ENCODE measurements around the gene OR6B2.
"Not testable (repeated sequence)": the region's sequence is repeated elsewhere in the genome, so short reads cannot be mapped to it uniquely, and the experiment has no call there.

Gene OR6B2

DNA sequence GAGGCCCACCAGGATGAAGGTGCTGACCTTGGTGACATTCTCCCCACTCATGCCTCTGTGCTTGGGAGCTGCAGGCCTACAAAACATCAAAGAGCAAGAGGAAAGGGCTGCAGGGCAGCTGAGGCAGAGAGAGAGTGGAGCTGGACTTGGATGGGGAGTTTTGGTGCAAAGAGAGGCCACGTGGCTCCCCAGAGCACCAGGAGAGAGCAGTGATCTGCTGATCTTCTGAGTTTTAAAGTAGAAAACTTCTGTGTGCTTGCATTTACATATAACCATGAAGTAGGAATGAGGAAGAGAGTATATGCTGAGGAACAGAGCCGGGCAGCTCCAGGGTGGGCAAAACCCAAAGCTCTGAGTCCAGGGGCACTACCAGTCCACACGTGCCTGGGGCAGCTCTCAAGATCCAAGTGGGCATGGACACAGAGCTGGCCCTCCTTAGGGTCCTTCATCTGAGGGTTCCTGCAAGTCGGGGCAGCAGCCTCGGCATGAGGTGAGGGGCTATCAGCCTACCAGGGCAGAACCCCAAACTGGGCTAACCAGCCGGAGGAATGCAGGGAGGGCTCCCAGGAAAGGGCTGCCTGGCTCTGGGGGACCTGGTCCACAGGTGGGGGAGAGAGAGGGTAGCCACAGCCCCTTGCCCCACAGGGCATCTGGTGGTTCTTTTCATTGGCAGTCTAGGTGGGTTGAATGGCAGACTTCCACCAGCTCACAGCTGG lies at the start of gene OR6B2:
Gene OR6B2, minus strand, starts transcription at position 51 of the 716 bp plus-strand sequence. Its CDS starts 0 bp downstream, at position 51.
- DNase-seq = no peak

DNA sequence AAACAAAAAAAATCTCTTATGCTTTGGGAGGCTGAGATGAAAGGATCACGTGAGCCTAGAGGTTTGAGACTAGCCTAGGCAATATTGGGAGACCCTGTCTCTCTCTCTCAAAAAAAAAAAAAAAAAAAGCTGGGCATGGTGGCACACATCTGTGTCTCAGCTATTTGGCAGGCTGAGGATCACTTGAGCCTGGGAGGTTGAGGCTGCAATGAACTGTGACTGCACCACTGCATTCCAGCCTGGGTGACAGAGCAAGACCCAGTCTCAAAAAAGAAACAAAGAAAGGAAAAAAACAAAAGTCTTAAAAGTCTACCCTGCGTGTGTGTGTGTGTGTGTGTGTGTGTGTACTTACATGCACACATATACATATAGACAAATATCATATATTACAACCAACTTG lies 48.4 kb upstream of the OR6B2 start:
- no peak for DNase-seq

DNA sequence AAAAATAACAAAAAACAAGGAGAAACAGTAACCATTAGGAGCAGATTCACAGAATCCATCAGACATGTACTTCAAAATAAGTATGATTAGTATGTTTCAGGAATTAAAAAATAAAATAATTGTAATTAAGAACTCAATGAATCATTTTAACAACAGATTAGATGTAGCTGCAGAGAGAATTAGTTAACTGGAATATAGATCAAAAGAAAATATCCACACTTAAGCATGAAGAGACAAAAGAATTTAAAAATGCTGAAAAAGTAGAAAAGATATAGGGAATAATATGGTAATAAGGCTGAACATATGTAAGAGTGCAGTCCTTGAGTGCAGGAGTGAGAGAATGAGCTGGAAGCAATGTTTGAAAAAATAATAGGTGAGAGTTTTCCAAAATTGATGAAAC lies 47.2 kb upstream of the OR6B2 start:
- DNase-seq = no peak

DNA sequence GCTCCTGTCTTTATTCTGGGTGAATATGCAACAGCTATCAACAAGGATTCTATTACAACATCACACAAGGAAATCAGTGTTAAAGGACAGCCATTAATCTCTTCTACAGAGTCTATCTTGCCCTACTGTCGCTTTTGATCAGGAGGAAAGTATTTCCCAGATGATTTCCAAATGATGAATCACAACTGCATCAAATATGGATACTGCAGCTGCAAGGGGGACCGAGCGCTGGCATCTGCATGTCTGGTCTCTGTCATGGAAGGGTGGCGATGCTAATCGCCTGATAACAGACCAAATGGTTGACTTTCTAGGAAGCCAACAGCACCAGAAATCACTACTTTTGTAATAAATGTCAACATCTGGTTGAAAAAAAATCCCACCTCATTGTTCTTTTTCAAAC lies 44.3 kb upstream of the OR6B2 start:
- no peak for DNase-seq

DNA sequence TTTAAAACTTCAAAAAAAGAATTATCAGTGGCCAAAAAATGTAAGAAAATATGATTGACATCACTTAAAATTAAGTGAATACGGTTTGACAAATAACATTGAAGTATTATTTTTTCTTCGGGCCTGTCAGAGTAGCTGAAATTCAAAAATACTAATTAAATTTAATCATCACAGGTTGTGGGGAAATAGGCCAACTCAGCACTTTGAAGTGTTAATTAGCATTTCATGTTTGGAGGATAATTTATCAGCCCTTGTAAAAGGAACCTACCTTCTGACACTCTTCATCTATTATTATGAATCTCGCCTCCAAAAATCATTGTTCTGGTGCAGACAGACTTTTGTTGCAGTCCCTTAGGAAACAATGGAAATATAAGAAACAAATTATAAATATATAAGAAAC lies 40.7 kb upstream of the OR6B2 start:
- no peak for DNase-seq

DNA sequence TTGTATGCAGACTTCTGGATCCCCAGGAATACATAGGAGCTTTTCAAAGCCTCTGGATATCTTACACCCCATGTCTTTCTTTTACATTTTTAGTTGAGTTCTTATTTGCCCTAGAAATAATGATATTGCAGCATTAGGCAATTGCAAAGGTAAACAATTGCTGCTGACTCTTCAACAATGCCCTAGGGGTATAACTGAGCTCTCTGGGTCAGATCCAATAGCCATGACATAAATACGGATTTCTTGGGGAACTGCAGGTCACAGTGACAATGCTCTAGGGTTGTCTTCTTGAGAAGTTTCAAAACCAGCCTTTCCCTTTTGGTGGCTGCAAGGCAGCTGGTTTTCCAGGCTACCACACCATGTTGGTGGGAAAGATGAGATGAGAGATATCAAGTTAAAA lies 39.6 kb upstream of the OR6B2 start:
- DNase-seq = no peak

DNA sequence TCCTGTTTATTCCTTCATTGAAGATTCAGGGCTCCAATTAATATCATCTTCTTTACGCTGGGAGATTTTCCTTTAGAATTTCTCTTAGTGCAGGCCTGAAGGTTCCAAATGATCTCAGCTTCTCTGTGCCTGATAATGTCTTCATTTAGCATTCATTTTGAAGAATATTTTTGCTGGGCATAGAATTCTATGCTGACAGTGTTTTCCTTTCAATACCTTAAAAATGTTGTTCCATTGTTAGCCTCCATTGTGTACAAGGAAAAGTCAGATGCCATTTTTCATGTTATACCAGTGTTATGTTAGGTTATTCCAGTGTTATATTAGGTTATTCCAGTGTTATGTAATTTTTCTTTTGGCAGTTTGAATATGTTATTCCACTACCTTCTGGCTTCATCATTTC lies 38.0 kb upstream of the OR6B2 start:
- DNase-seq = no peak

DNA sequence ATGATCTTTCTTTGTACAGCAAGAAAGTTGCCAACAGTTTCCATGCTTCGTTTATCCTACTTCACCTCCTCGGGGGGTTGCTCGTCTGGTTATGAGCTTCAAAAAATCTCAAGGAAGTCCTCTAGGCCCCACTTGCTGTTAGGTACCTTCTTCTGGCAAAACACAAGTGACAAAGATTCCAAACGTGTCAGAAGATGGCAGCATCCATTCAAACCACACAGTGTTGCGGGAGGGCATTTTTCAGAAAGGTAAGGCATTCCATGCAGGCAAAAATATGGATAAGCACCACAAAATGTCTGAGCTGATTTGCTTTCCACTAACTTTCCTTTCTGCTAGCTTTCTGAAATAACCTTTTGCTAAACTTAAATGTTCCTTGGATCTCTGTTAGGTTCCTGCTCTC lies 36.3 kb upstream of the OR6B2 start:
- DNase-seq = no peak

DNA sequence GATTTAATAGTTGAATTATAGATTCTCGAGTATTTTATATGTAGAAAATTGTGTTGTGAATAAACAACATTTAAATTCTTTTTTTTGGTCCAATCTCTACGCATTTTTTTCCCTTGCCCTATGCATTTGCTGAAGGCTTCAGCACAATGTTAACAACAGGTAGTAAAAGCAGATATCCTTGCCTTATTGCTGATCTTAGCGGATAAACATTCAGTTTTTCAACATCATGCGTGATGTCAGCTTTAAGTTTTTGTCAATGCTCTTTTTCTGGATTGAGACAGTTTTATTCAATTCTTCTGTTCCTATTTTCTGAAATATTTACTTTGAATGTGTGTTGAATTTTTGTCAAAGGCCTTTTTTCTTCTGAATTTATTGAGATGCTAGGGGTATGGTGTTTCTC lies 34.7 kb upstream of the OR6B2 start:
- DNase-seq = no peak

DNA sequence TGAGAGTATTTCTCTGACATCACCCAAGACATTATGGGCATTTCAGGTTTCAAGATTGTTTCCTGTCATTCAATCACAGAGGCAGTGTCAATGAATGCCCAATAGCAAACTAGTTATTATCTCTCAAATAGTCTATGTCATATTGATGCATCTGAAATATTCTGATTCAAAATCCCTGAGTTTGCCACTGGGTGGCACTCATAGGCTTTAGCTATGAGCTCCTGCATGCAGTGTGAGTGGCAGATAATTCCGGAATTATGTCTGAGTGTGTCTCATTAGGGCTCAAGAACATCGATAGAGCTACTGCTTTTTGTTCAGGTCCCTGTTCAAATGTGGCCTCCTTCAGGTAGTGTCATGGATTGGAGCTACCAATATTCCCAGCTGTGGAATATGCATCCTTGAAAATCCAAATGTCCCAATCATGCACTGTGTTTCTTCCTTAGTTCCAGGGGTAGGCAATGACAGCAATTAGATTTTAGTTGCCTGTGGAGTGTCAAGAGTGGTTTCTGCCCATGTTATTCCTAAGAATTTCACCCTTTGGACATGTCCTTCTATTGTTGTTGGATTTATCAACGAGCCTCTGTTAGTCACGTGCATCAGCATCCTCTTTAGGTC lies 30.9 kb upstream of the OR6B2 start:
- DNase-seq = peak; percentile 72

DNA sequence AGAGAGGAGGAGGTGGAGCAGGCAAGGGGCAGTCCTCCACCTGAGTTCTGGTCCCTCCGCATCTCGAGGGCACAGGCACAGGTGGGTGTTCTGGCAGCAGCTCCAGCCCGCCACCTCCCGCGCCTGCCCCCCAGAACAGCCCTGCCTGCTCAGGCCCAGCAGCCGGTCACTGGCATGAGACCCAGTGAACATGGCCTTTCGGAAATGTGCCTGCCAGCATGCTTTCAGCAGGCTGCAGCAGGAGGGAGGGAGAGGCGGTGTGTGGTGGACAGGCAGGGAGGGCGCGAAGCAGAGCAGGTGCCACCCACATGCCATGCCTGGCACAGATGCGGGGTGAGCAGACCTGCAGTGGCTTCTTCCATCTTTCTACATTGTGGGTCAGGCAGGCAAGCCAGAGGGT lies 26.4 kb upstream of the OR6B2 start:
- no peak for DNase-seq

DNA sequence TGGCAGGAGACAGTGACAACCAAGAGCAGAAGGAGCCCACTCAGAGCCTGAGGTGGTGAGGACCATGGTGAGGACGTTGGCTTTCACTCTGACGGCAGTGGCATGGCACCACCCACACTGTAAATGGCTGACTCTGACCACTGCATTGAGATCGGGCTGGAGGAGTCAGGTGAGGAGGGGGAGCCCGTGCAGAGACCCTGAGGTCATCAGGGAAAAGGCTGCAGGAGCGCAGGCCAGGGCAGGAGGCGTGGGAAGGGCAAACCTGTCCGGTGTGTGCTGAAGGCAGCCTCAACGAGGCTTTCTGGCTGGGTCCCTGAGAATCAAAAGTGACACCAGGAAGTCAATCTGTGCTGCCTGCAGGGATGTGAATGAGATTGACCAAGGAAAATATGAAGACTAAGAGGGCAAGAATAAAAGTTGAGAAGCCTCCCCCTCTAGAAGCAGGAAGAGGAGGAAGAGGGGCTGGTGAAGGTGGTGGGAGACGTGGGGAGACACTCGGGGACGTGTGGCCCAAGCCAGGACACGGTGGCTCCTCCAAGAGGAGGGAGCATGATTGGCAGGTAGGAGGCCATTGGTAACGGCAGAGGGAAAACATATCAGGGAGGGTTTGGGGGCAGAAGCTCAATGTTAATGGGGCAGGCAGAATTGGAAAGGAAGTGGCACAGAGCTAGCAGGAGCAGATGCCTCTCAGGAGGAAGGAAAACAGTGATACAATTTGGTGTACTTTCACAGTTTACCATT lies 25.1 kb upstream of the OR6B2 start:
- DNase-seq = no peak

DNA sequence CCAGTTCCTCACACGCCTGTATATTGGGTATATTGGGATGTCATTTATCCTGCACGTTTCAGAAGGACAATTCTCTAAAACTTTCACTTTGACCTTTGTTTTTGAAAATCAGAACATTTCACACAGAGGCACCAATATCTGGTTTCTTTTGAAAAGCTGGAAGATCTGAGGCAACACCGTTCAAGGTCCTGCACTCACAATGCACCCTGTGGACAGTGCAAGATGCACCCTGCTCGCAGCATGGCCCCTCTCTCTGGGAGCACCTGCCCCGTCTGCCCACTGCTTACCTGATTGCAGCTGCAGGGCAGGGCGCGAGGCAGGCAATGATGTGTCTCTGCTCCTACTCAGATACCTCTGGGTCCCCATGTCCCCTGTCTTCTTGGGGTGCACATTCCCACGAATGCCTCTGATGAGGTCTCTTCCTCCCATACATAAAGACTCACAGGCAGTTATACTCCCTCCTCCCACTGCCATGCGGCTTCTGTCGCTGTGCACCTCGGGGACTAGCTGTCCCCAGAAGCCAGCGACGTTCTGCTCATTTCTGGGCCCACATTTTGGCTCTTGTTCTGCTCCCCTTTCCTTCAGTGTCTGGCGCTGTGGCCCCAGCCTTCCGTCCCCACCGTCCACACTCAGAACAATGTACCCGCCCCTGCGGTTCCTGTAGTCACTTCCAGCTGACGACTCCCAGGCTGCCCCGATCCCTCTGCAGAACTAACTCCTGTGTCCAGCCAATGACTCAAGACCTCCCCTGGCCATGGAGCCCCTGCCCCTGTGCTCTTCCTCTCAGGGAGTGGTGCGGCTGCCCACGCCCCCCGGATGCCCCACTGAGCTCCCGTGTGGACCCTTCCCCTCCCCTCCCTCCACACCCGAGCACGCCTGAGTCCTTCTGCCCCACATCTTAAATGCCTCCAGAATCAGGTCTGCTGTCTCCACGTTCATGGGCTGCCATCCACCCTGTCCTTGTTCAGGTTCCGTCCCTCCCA lies 23.2 kb upstream of the OR6B2 start, which contains the start of gene OR6B3:
Gene OR6B3, minus strand, starts transcription at position 349 of the 983 bp plus-strand sequence.
- no peak for DNase-seq

DNA sequence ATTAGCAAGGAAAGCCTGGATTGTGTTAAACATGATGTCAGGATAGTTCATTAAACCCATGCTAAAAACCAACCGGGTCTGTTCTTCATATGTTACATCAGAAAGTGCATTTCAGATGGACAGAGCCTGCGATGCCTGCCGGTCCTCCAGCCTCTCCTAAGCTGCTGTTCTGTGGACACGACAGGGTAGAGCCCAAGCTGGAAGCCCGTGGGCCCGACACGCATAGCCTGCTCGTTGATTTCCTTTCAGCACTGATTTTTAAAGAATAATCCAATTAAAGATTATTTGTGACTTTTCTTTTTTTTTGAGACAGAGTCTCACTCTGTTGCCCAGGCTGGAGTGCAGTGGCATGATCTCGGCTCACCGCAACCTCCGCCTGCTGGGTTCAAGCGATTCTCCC lies 22.3 kb upstream of the OR6B2 start:
- no peak for DNase-seq

DNA sequence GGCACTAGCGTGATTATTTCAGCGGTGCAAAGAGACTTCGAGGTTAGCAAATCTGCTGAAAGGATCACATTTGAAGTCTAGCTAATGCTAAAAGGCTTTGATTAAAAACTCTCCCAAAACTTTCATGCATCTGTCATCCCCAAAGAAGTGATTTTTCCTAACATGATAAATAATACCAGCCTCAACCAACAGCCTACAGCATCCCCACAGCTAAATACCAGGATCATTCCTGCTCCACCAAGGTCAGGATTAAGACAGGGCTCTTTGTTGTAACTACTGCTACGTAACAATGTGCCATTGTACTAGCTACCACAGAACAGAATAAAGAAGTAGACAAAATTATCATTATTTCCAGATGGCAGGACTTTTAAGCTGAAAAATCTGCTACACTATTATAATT lies 21.5 kb upstream of the OR6B2 start:
- DNase-seq = no peak

DNA sequence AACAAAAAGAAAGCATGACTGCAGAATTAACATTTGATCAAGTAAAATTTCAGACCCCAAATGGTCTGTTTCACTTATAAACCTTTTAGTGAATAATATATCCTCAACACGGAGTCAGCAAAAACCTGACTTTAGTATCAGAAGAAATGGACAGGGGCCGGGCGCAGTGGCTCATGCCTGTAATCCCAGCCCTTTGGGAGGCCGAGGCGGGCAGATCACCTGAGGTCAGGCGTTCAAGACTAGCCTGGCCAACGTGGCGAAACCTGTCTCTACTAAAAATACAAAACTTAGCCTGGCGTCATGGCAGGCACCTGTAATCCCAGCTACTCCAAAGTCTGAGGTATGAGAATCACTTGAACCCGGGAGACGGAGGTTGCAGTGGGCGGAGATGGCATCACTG lies 20.0 kb upstream of the OR6B2 start:
- no peak for DNase-seq

DNA sequence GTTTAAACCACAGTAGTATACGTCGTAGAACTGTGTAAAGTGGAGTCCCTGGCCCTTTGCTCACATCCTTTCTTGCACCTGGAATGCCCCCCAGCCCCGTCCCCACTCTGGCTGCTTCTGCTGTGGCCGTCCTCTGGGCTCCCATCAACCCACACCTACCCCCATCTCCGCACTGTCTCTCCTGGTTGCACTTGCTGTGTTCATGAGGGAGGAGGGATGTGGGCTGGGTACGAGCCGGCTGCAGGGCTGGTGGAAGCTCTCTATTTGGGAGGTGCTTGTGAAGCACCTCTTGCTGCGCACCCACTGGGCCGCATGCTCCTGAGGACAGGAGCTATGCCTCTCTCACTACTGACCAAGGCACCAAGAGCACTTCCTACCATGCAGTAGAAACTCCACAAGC lies 18.0 kb upstream of the OR6B2 start:
- no peak for DNase-seq

DNA sequence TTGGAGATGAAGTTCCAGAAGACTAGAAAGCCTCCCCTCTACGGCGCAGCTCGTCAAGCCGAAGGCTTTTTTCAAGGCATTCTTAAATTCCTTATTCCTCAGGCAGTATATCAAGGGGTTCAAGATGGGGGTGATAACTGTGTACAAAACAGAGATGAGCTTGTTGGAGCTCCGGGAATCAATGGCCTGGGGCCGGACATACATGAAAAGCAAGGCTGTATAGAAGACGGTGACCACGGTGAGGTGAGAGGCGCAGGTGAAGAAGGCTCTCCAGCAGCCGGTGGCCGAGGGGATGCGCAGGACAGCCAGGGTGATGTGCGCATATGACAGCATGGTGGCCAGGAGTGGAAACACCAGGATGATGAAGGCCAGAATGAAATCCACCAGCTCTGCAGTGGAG lies 14.9 kb upstream of the OR6B2 start:
- DNase-seq = no peak

DNA sequence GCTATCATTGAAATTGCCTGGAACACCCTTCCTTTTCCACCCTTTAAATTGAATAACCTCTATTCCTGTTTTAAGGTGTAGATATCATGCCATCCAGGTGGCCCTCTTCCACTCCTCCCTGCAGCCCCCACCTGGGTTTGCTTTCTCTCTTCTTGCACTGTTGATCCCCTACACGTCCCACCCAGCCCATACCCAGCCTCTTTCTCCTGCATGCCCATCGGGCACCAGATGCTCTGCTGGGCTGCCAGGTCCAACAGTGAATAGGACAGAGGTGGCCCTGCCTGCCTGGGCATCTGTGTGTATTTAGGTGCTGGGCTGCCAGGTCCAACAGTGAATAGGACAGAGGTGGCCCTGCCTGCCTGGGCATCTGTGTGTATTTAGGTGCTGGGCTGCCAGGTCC lies 13.9 kb upstream of the OR6B2 start:
- DNase-seq = not testable (repeated sequence)

DNA sequence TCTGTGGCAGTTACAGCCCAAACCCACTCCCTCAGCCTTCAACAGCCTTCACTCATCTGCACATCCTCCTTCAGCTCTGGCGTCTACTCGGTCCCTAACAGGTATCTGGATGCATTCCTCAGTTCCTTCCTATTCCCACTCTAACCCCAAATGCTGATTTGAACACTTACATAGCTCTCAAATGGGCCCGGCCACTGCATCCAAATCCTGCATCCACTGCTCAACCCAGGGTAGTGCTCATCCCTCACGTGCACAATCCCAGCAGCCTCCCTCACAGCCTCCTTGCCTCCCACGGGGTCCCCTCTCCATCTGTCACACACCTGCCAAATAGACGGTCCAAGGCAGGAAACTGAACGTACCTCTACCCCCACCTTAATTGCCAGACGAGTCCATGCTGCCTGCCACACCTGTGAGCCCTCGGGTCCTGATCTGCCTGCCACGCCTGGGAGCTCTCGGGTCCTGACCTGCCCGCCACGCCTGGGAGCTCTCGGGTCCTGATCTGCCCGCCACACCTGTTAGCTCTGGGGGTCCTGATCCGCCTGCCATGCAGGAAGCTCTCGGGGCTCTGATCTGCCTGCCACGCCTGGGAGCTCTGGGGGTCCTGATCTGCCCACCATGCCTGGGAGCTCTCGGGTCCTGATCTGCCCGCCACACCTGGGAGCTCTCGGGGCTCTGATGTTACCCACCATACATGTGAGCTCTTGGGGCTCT lies 13.2 kb upstream of the OR6B2 start:
- no peak for DNase-seq

DNA sequence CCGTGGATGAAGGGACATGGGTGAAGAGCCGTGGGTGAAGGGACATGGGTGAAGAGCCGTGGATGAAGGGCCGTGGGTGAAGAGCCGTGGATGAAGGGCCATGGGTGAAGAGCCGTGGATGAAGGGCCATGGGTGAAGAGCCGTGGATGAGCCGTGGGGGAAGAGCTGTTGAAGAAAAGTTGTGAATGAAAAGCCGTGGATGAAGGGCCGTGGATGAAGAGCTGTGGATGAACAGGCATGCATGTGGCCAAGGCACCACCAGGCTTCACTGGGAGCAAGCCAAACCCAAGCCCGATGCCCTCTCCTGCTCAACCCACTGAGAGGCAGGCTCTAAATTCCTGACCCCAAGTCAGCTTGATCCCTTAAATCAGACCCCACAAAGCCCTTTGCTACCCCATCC lies 12.5 kb upstream of the OR6B2 start:
- DNase-seq = no peak

DNA sequence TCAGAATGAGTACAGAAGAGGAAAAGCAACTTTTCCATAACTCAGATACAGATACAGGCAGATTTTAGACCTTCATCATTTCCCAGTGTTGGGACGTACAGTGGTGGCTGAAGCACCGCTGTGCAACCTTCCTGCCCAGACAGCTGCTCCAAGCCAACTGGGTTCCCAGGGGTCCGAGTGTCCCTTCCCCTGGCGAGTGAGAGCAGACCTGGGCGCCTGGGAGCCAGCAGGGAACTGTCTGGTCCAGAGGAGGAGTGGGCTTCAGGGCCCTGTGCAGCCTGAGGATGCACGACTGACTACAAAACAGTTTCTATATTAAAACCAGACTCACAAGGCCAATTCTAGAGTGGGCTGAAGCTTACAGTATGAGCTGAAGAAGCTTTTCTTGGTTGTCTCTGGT lies 11.1 kb upstream of the OR6B2 start:
- no peak for DNase-seq

All from NCI-H82 (cell line).